Measurements from ENCODE around the gene CATSPER3.

Gene CATSPER3

GRCh38 chr5:134976841-134977240 is 9.1 kb downstream of the CATSPER3 start:
- Histone ChIP-seq H3K4me3 (replicated peaks; ENCODE audit: insufficient read depth, low read length) (no peak overlapping the region), H3K27me3 (ENCODE audit: insufficient read depth, poor library complexity, severe bottlenecking) (no peaks in the 10 kb centered on the region), H3K27ac (replicated peaks) (no peak overlapping the region)
- DNase-seq (ENCODE audit: low read depth in 1 of 2, low spot score in 1 of 2): no peak
- no peak for TF ChIP-seq POLR2AphosphoS5 (IDR thresholded peaks at IDR 0.05; ENCODE audit: low read depth)
- TF ChIP-seq REST (IDR thresholded peaks at IDR 0.05; ENCODE audit: insufficient replicate concordance, low read depth): no peak
- no peak for TF ChIP-seq GABPA (IDR thresholded peaks at IDR 0.05; ENCODE audit: low read depth)
- TF ChIP-seq, protein P1, sequence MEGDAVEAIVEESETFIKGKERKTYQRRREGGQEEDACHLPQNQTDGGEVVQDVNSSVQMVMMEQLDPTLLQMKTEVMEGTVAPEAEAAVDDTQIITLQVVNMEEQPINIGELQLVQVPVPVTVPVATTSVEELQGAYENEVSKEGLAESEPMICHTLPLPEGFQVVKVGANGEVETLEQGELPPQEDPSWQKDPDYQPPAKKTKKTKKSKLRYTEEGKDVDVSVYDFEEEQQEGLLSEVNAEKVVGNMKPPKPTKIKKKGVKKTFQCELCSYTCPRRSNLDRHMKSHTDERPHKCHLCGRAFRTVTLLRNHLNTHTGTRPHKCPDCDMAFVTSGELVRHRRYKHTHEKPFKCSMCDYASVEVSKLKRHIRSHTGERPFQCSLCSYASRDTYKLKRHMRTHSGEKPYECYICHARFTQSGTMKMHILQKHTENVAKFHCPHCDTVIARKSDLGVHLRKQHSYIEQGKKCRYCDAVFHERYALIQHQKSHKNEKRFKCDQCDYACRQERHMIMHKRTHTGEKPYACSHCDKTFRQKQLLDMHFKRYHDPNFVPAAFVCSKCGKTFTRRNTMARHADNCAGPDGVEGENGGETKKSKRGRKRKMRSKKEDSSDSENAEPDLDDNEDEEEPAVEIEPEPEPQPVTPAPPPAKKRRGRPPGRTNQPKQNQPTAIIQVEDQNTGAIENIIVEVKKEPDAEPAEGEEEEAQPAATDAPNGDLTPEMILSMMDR (IDR thresholded peaks at IDR 0.05; ENCODE audit: insufficient read depth, low read length): no peak
- no peak for TF ChIP-seq SPI1 (IDR thresholded peaks at IDR 0.05; ENCODE audit: borderline replicate concordance, low read depth)

DNA sequence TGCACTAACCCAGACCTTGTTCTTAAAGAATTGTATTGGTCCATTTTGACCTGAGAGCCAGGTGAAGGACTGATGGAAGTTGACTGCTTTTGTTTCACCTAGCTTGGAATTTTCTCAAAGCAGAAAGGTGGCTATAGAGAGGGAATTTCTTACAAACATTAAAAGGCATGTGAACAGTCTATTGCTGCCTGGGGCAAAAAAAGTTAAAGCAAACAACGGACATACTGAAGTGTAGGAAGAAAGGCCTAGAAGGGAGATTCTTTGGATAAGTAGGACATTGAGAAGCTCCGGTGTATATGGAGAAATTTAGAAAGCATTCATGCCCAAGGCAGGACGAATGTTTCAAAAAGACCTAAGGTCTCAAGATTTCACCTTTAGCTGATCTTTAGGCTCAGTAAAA is 11.7 kb downstream of the CATSPER3 start:
- Histone ChIP-seq H3K4me3 (replicated peaks; ENCODE audit: insufficient read depth, low read length) (no peak overlapping the region), H3K27ac (replicated peaks) (no peak overlapping the region), H3K27me3 (ENCODE audit: insufficient read depth, poor library complexity, severe bottlenecking) (no peaks in the 10 kb centered on the region)
- TF ChIP-seq, protein P1 (IDR thresholded peaks at IDR 0.05; ENCODE audit: insufficient read depth, low read length): no peak
- TF ChIP-seq SPI1 (IDR thresholded peaks at IDR 0.05; ENCODE audit: borderline replicate concordance, low read depth) (no peak), REST (IDR thresholded peaks at IDR 0.05; ENCODE audit: insufficient replicate concordance, low read depth) (no peak), POLR2AphosphoS5 (IDR thresholded peaks at IDR 0.05; ENCODE audit: low read depth) (no peak), GABPA (IDR thresholded peaks at IDR 0.05; ENCODE audit: low read depth) (no peak)
- DNase-seq (ENCODE audit: low read depth in 1 of 2, low spot score in 1 of 2): no peak

GRCh38 chr5:134982230-134982629 is 14.5 kb downstream of the CATSPER3 start:
- H3K4me3 ChIP-seq (replicated peaks; ENCODE audit: insufficient read depth, low read length): no peak overlapping the region
- TF ChIP-seq GABPA (IDR thresholded peaks at IDR 0.05; ENCODE audit: low read depth) (no peak), POLR2AphosphoS5 (IDR thresholded peaks at IDR 0.05; ENCODE audit: low read depth) (no peak), REST (IDR thresholded peaks at IDR 0.05; ENCODE audit: insufficient replicate concordance, low read depth) (no peak), SPI1 (IDR thresholded peaks at IDR 0.05; ENCODE audit: borderline replicate concordance, low read depth) (no peak)
- TF ChIP-seq, protein P1 (IDR thresholded peaks at IDR 0.05; ENCODE audit: insufficient read depth, low read length): no peak
- H3K27ac ChIP-seq (replicated peaks): no peak overlapping the region
- H3K27me3 ChIP-seq (ENCODE audit: insufficient read depth, poor library complexity, severe bottlenecking): no peaks in the 10 kb centered on the region
- DNase-seq (ENCODE audit: low read depth in 1 of 2, low spot score in 1 of 2): no peak
